ENCODE results near the gene CALR3. TPM values are rescaled to one million over a fixed set of nuclear protein-coding genes. Genes with fewer than 3 reads are reported as not detected.

CALR3 gene
- total RNA-seq, 1 donor from 2014 or later, result 2.0 TPM

DNA sequence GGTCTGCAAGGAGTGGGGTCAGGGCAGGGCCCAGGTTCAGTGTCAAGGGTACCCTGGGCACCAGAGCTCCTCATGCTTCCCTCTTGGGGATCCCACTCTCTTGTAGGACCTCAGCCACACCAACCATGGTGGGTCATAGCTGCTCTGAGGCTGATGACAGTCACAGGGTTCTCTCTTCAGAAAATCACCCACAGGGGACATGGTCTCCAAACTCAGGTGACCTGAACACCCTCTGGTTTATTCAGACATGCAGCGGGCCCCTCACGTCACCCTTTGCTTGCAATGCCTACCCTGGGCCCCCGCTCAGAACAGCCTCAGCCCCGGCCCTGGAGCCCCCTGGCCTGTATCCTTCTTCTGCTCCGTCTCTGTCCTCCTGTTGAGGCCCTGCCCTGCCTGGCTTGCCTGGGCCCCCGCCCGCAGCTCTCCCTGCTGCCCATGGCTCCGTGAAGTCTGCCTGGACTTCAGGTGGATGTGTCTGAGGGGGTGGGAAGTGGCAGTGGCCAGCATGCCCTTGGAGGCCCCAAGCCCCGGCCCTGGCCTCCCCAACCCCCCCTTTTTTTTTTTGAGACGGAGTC, 25.8 kb upstream of the CALR3 start:
- DNase-seq (ENCODE audit: low spot score), result no peak
- Mint-ChIP-seq H3K4me1 (no peaks in the 10 kb centered on the region), H3K36me3 (peaks cover 24% of the 10 kb centered on the region), H3K27me3 (ENCODE audit: insufficient read depth, low read depth) (peaks cover 2% of the 10 kb centered on the region), H3K4me3 (no peak overlapping the region), H3K9me3 (no peaks in the 10 kb centered on the region), H3K27ac (no peak overlapping the region)
- Histone ChIP-seq H3K27me3 (no peaks in the 10 kb centered on the region), H3K36me3 (no peaks in the 10 kb centered on the region), H3K9me3 (ENCODE audit: low read depth) (no peaks in the 10 kb centered on the region), H3F3A (ENCODE audit: low read depth) (no peaks in the 10 kb centered on the region), H3K27ac (no peak overlapping the region), H2AFZ (replicated peaks) (no peak overlapping the region), H3K9ac (no peak overlapping the region), H3K4me3 (no peak overlapping the region), H3K4me2 (no peak overlapping the region), H3K4me1 (no peaks in the 10 kb centered on the region), H4K20me1 (ENCODE audit: low read depth) (peaks cover 5% of the 10 kb centered on the region), H3K79me2 (ENCODE audit: low read depth) (no peaks in the 10 kb centered on the region)
- TF ChIP-seq EZH2phosphoT487 (IDR thresholded peaks at IDR 0.05) (no peak), EZH2 (IDR thresholded peaks at IDR 0.05) (no peak)
- TF ChIP-seq, protein P1, sequence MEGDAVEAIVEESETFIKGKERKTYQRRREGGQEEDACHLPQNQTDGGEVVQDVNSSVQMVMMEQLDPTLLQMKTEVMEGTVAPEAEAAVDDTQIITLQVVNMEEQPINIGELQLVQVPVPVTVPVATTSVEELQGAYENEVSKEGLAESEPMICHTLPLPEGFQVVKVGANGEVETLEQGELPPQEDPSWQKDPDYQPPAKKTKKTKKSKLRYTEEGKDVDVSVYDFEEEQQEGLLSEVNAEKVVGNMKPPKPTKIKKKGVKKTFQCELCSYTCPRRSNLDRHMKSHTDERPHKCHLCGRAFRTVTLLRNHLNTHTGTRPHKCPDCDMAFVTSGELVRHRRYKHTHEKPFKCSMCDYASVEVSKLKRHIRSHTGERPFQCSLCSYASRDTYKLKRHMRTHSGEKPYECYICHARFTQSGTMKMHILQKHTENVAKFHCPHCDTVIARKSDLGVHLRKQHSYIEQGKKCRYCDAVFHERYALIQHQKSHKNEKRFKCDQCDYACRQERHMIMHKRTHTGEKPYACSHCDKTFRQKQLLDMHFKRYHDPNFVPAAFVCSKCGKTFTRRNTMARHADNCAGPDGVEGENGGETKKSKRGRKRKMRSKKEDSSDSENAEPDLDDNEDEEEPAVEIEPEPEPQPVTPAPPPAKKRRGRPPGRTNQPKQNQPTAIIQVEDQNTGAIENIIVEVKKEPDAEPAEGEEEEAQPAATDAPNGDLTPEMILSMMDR (IDR thresholded peaks at IDR 0.05), result no peak

DNA sequence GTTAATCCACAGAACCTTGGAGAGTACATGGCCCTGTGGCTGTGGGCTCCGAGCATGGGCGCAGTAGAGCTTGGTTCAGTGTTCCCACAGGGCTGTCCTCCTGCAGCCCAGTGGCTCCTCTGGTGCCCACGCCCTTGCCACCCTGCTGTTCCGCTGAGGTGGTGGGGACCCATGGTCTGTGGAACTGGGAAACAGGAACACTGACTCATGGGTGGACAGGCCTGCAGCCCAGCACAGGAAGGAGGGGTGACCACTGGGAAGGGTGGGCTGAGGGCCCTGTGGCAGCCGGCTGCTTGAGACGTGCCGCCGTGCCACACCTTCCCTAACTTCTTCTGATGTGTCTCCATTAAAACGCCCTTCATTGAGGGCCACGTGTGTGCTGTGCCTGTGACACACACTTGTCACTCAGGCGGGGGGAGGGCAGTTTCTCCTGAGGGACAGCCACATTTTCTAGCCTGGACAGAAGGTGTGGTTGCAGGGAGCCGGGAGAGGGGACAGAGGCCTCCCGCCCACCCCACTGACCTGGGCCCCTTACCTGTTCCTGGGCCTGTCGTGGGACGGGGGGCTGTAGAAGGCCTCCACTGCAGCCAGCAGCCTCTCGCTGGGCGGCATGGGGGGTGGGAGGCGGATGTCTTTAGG, 25.1 kb upstream of the CALR3 start:
- Histone ChIP-seq H3F3A (ENCODE audit: low read depth) (no peaks in the 10 kb centered on the region), H3K9ac (no peak overlapping the region), H3K4me1 (no peaks in the 10 kb centered on the region), H3K79me2 (ENCODE audit: low read depth) (no peaks in the 10 kb centered on the region), H2AFZ (replicated peaks) (no peak overlapping the region), H3K36me3 (no peaks in the 10 kb centered on the region), H3K4me2 (no peak overlapping the region), H3K27me3 (no peaks in the 10 kb centered on the region), H3K27ac (no peak overlapping the region), H4K20me1 (ENCODE audit: low read depth) (peaks cover 5% of the 10 kb centered on the region), H3K4me3 (no peak overlapping the region), H3K9me3 (ENCODE audit: low read depth) (no peaks in the 10 kb centered on the region)
- TF ChIP-seq EZH2 (IDR thresholded peaks at IDR 0.05), result no peak
- TF ChIP-seq EZH2phosphoT487 (IDR thresholded peaks at IDR 0.05), result no peak
- TF ChIP-seq, protein P1 (IDR thresholded peaks at IDR 0.05), result no peak
- Mint-ChIP-seq H3K4me1 (no peaks in the 10 kb centered on the region), H3K27me3 (ENCODE audit: insufficient read depth, low read depth) (peaks cover 2% of the 10 kb centered on the region), H3K27ac (peak overlapping the region; percentile 33), H3K9me3 (no peaks in the 10 kb centered on the region), H3K4me3 (no peak overlapping the region), H3K36me3 (peaks cover 24% of the 10 kb centered on the region)
- DNase-seq (ENCODE audit: low spot score), result no peak

- H3K27ac Mint-ChIP-seq, result peak overlapping the region; percentile 33
- no peaks in the 10 kb centered on the region for H3K4me1 Mint-ChIP-seq
- Histone ChIP-seq H3K27me3 (no peaks in the 10 kb centered on the region), H2AFZ (replicated peaks) (no peak overlapping the region), H3K36me3 (no peaks in the 10 kb centered on the region), H3K79me2 (ENCODE audit: low read depth) (no peaks in the 10 kb centered on the region), H3K4me3 (no peak overlapping the region), H3K9me3 (ENCODE audit: low read depth) (no peaks in the 10 kb centered on the region), H3K27ac (no peak overlapping the region), H3K4me1 (no peaks in the 10 kb centered on the region), H3F3A (ENCODE audit: low read depth) (no peaks in the 10 kb centered on the region), H3K9ac (no peak overlapping the region), H4K20me1 (ENCODE audit: low read depth) (peaks cover 5% of the 10 kb centered on the region), H3K4me2 (no peak overlapping the region)
- DNase-seq (ENCODE audit: low spot score), result no peak
- H3K27me3 Mint-ChIP-seq (ENCODE audit: insufficient read depth, low read depth), result peaks cover 2% of the 10 kb centered on the region
- no peak overlapping the region for H3K4me3 Mint-ChIP-seq
- no peak for TF ChIP-seq EZH2phosphoT487 (IDR thresholded peaks at IDR 0.05)
- TF ChIP-seq, protein P1 (IDR thresholded peaks at IDR 0.05), result no peak
- no peak for TF ChIP-seq EZH2 (IDR thresholded peaks at IDR 0.05)
- peaks cover 24% of the 10 kb centered on the region for H3K36me3 Mint-ChIP-seq
- no peaks in the 10 kb centered on the region for H3K9me3 Mint-ChIP-seq
Observed at GRCh38 chr19:16520074-16520973, 24.4 kb upstream of the CALR3 start.
